ENCODE data around the gene PMCH. TPM values are rescaled to one million over a fixed set of nuclear protein-coding genes. Genes with fewer than 3 reads are reported as not detected.

The PMCH gene
- total and polyA plus RNA-seq, 2 of the 8 experiments (the other 6 are each of a cell fraction or from before 2014, with no cell fraction given), result not detected

GRCh38 chr12:102204025-102204424 lies 6.4 kb upstream of the PMCH start (continued):
- TF ChIP-seq CHD7 (IDR thresholded peaks at IDR 0.05; ENCODE audit: insufficient replicate concordance, low read length) (no peak), SUZ12 (IDR thresholded peaks at IDR 0.05; ENCODE audit: low read length) (no peak), USF2 (IDR thresholded peaks at IDR 0.05; ENCODE audit: low read length) (no peak), POLR2A (IDR thresholded peaks at IDR 0.05; ENCODE audit: control extremely low read depth in 1 of 2, low read depth in 2 of 2, low read length in 2 of 2) (no peak), HDAC2 (IDR thresholded peaks at IDR 0.05; ENCODE audit: borderline replicate concordance in 1 of 2, low read depth in 2 of 2, low read length in 2 of 2) (no peak)
